Hematopoietic multipotent progenitor cell treated with erythropoietin and hydrocortisone succinate and interleukin-3 and kit ligand, for 4 days (in vitro differentiated cells): ENCODE results near the gene LAPTM4A.
A peak's percentile ranks its signal among the peaks of the same experiment; 100 is the strongest.

Source experiments
- DNase-seq: peaks from one replicate; pipeline ENCODE4 v3.0.0-alpha.2; 2015

LAPTM4A gene

GRCh38 chr2:20074901-20075300, 23.5 kb upstream of the LAPTM4A start:
- DNase-seq = no peak

- DNase-seq = peak; percentile 86
These were observed 22.7 kb upstream of the LAPTM4A start for GRCh38 chr2:20074046-20074648.

GRCh38 chr2:20073460-20073859, 22.0 kb upstream of the LAPTM4A start:
- DNase-seq = no peak

GRCh38 chr2:20072436-20073158, 21.2 kb upstream of the LAPTM4A start:
- DNase-seq = no peak

GRCh38 chr2:20071397-20072383, 20.3 kb upstream of the LAPTM4A start:
- DNase-seq = no peak

- no peak for DNase-seq
These were observed 18.3 kb upstream of the LAPTM4A start for GRCh38 chr2:20069756-20070155.

- no peak for DNase-seq
These were observed 16.7 kb upstream of the LAPTM4A start for GRCh38 chr2:20067992-20068584.

- peak; percentile 85 for DNase-seq
These were observed 14.6 kb upstream of the LAPTM4A start for GRCh38 chr2:20065885-20066602.

- DNase-seq = no peak
These were observed 13.4 kb upstream of the LAPTM4A start for GRCh38 chr2:20064841-20065240.

- no peak for DNase-seq
These were observed 13.0 kb upstream of the LAPTM4A start for GRCh38 chr2:20064421-20064820.

GRCh38 chr2:20062615-20063545, 11.5 kb upstream of the LAPTM4A start:
- no peak for DNase-seq

- no peak for DNase-seq
These were observed 10.5 kb upstream of the LAPTM4A start for GRCh38 chr2:20061940-20062339.

GRCh38 chr2:20061476-20061875, 10.0 kb upstream of the LAPTM4A start:
- no peak for DNase-seq

- DNase-seq = no peak
These were observed 8.7 kb upstream of the LAPTM4A start for GRCh38 chr2:20060106-20060505.

GRCh38 chr2:20057268-20057667, 5.8 kb upstream of the LAPTM4A start:
- no peak for DNase-seq

- no peak for DNase-seq
These were observed 3.5 kb upstream of the LAPTM4A start for GRCh38 chr2:20054931-20055330.

GRCh38 chr2:20054119-20054518, 2.7 kb upstream of the LAPTM4A start:
- DNase-seq = no peak

GRCh38 chr2:20052861-20053281, 1.4 kb upstream of the LAPTM4A start:
- peak; percentile 86 for DNase-seq

GRCh38 chr2:20052229-20052851, 912 bp upstream of the LAPTM4A start:
- DNase-seq = no peak

GRCh38 chr2:20050646-20051531, 539 bp downstream of the LAPTM4A start:
- peak; percentile 78 for DNase-seq
